ENCODE results near the gene CD36.

GRCh38 chr7:80659120-80660055 lies 20.9 kb downstream of the CD36 start:
- TF ChIP-seq SPI1 (IDR thresholded peaks at IDR 0.05; ENCODE audit: low read depth, low read length), result no peak
- no peak for TF ChIP-seq POLR2A (IDR thresholded peaks at IDR 0.05; ENCODE audit: low read depth, low read length)
- no peak for TF ChIP-seq POLR2AphosphoS5 (IDR thresholded peaks at IDR 0.05; ENCODE audit: low read depth, low read length)
- TF ChIP-seq TAF1 (IDR thresholded peaks at IDR 0.05; ENCODE audit: low read depth, low read length), result no peak

All from GM12891 (cell line).